Stimulated activated CD4-positive, alpha-beta T cell treated with anti-CD3 and anti-CD28 coated beads, Interleukin-4, amount 100 ng/mL, for 4 hours (primary cell): ENCODE results near the gene CASP10.

Experiments
- DNase-seq, 2 experiments: peaks; one replicate each; pipeline ENCODE4 v3.0.0-alpha.2; 2020

CASP10 gene

DNA sequence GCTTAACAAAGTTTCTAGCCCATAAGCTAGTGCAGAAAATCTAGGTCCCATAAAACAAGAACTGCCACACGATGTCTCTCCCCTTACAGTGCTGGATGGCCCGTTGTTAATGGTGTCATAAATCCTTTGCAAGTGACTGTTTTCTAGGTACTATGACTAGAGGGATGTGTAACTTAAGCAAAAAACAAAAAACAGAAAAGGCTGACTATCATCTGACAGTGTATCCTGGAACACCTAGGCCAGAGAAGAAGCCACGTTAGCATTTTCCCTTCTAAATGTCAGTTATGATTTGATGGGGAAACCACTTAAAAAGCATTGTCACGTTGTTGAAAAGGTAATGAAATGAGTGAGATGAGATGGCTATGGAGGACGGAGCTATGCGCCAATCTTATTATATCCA, 79.8 kb downstream of the CASP10 start:
- no peak for DNase-seq

DNA sequence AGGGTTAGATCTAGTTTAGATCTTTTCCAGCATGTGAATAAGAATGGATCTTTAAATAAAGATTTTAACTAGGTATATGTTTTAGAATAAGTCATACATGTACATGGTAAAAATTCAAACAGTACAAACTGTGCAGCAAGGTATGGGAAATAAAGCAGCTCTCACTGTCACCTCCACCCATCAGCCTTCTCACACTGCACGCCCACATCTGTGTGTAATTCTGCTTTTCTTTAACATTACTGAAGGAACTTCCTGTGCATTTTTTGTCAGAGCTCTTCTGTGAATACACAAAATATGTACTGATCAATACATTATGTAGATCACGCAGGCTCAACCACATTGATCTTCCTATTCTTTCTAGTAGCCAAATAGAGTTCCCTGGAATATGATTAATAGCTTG, 80.8 kb downstream of the CASP10 start:
- DNase-seq = peak in 1 of 2 experiments; percentile 21

DNA sequence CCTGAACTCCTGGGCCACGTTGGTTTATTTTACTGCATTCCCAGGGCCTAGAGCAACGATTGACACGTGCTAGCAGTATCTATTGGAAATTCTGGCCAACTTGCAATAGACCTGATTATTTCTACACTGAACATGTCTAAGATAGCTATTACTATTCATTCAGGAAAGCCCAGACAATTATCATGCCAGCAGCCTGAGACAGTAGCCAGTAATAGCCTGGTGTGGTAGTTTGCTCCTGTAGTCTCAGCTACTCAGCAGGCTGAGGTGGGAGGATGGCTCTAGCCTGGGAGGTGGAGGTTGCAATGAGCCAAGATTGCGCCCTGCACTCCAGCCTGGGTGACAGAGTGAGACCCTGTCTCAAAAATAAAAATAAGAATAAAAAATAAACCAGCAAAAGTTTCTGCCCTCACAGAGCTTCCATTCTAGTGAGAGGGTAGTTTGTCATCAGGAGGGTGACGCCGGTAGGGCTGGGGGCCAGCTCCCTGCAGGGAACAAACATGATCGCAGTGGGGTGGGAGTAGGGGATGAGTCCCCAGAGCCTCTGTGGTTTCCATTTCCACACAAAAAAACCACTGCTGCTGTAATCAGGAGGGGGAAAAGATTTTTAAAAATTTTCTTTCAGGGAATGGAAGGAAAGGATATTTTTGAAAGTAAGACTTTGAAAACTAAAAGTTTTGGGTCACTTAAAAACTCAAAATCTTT, 81.7 kb downstream of the CASP10 start:
- no peak for DNase-seq

DNA sequence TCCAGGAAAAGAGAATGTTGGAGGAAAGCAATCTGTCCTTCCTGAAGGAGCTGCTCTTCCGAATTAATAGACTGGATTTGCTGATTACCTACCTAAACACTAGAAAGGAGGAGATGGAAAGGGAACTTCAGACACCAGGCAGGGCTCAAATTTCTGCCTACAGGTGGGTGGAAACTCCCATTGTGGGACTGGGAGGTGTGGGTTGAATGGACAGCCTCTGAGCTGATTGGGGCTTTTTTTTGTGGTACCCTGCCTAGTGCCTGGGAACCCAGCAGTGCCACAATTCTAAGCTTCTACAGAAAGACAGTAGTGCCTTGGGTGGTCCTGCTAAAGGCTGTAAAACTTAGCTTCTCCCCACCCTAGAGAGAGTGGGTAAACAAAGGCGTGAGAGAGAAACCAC, 83.7 kb downstream of the CASP10 start:
- DNase-seq = no peak

DNA sequence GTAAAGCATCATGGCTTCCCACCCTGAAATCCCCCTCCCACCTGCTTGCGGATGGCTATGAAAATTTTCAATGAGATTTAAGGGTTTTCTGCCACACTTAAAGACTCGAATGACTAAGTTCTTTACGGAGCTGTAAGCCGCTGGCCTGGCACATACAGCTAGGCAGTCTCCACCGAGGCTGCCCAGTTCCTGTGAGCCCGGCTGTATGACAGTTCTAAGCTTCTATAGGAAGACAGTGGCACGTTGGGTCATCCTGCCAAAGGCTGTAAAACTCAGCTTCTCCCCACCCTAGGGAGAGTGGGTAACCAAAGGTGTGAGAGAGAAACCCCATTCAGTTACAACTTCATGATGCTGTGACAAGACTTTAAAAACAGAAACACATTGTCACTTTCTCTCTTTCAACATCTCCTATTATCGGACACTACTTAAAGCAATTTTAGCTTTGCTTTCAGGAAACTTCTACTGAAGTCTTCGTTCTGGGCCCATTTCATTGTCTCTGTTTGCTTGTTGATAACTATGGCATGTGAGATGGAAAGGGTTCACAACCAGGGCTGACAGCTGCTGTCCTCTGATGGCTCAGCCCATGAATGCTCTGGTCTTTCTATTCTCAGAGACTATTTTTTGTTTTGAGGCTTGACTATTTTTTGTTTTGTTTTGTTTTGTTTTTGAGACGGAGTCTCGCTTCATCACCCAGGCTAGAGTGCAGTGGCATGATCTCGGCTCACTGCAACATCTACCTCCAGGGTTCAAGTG, 84.5 kb downstream of the CASP10 start:
- DNase-seq = no peak

DNA sequence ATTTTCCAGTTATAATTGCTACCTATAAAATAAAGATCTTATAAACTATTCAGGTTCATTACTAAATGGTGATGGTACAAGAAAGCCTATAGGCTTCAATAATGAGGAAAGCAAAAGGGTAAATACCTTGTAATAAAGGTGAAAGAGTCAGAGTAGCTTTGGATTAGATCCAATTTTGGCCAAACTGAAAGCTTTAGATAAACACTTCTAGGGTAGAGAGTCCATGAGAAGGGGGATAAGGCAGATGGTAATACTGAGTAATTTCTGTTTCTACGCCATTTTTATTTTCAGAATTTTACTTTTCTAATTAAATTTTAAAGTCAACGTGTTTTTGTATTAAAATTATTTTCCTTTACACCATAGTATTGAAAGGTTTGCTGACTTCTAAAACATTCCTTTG, 86.8 kb downstream of the CASP10 start:
- DNase-seq = no peak

DNA sequence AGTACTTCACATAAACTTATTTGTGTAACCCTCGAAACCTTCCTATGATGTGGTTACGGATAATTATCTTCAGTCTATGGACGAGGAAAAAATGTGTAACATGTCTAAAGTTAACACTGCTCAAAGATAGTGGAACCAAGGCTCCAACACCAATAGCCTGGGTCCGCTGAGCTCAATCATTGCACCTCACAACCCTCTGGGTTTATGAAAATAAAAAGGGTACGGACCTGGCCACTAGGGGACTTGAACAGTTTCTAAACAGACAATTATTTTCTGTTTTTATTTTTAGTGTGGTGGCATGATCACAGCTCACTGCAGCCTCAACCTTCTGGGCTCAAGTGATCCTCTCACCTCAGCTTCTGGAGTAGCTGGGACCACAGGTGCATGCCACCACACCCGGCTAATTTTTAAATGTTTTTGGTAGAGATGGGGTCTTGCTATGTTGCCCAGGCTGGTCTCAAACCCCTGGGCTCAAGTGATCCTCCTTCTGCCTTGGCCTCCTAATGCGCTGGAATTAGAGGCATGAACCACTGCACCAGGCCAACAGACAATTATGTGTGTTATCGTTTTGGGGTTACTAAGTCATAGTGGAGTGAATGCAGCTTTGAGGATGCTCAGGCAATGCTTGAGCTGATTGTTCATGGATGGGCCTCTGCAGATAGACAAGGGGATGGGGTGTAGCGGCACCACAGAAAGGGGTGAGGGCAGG, 87.5 kb downstream of the CASP10 start:
- DNase-seq = no peak

DNA sequence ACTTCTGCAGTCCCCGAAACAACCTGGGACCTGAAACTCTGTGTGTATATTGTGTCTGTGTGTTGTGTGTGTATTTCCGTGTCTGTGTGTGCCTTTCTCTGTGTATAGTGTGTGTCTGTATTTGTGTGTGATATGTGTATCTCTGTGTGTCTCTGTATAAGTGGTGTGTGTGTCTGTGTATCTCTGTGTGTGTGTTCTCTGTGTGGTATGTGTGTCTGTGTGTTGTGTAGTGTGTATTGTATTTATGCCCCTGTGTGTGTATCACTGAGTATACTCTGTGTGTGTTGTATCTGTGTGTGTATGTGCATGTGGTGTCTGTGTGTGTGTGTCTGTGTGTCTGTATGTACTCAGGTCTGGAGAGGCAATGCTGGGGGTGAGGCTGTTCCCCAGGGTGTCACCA, 89.0 kb downstream of the CASP10 start:
- no peak for DNase-seq

DNA sequence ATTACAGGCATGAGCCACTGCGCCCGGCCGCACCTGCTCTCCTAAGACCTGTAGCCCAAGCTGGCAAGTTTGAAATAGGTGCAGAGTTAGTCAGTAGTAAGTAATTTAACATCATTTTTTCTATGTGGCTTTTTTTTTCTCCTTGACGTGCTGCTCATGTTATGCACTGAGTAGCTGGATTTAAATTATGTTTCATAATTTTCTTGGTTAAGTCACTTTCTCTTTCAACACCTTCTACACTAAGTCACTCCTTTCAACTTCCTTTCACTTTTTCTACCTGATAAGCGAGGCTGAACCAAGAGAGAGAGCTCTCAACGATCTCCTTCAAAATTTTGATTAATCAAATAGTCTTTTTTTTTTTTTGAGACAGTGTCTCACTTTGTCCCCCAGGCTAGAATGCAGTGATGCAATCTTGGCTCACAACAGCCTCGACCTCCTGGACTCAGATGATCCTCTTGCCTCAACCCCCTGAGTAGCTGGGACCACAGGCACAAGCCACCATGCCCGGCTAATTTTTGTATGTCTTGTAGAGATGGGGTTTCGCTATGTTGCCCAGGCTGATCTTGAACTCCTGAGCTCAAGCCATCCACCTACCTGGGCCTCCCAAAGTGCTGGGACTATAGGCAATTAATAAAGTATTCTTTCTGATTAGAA, 90.5 kb downstream of the CASP10 start:
- DNase-seq = no peak

DNA sequence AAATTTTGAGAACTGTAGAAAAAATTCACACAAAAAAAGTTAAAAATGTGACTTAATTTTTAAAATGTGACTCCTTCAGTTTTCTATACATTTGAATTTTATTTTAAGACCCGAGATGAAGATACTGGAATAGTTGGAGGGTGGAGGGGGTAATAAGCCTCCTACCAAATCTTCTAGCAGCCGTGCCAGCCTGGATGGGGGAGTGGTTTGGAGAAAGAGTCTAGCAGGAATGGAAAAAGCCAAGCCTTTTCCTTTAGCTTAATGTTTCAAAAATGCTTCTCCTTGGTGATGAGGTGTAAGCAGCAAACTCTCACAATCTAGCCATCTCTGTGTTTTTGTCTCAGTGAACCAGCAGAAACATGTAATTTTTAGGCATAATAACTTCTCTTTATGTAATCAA, 92.1 kb downstream of the CASP10 start:
- DNase-seq = no peak

DNA sequence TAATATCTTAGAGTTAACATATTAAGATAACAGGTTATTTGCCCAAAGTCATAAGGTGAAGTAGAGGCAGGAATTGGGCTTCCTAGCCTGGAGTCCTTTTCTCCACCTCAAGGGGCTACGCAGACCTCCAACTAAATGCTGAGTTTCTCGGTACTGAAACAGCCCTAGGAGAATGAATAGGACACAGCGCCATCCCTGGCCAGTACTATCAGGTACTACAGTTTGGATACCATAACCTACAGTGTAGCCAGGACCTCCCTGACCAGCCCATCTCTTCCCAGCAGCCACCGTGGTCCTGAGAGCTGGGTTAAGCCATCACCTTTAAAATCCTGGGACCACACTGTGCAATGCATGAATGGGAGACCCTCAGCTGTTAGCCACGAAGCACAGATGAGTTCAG, 93.0 kb downstream of the CASP10 start:
- DNase-seq = no peak

DNA sequence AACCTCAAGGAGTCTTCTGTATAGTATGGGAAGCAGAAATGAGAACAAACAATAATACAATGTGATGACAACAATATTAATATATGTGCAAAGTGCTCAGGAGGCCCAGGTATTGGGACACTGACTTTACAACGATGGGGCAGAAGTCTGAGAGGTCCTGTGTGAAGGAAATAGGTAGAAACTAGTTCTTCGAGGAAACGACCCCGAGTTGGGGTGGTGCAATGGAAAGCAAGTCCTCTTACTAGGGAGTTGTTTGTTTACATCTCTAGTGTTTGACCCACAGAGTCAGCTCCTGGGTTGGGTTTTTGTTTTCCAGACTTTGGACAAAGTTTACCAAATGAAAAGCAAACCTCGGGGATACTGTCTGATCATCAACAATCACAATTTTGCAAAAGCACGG, 93.6 kb downstream of the CASP10 start:
- no peak for DNase-seq
